Epidermal melanocyte (primary cell): ENCODE data around the gene TNIP1.

Experiments
- DNase-seq: peaks from one replicate; pipeline ENCODE4 v3.0.0; 2011; ENCODE audit warnings: low spot score; ENCODE audit not compliant: insufficient read length

TNIP1 gene

GRCh38 chr5:151002681-151003502, 77.9 kb downstream of the TNIP1 start:
- no peak for DNase-seq

GRCh38 chr5:151002250-151002649, 78.6 kb downstream of the TNIP1 start:
- no peak for DNase-seq

GRCh38 chr5:151001436-151001835, 79.4 kb downstream of the TNIP1 start:
- DNase-seq: no peak

GRCh38 chr5:150999704-151000442, 81.0 kb downstream of the TNIP1 start:
- no peak for DNase-seq

- no peak for DNase-seq
Observed at GRCh38 chr5:150993826-150994412, 86.9 kb downstream of the TNIP1 start.

GRCh38 chr5:150993422-150993821, 87.4 kb downstream of the TNIP1 start:
- no peak for DNase-seq

- DNase-seq: no peak
Observed at GRCh38 chr5:150992705-150993104, 88.1 kb downstream of the TNIP1 start.

GRCh38 chr5:150989695-150990094, 91.1 kb downstream of the TNIP1 start:
- no peak for DNase-seq

GRCh38 chr5:150987746-150988145, 93.1 kb downstream of the TNIP1 start:
- no peak for DNase-seq
